ENCODE data around the gene AUTS2.

AUTS2 gene

DNA sequence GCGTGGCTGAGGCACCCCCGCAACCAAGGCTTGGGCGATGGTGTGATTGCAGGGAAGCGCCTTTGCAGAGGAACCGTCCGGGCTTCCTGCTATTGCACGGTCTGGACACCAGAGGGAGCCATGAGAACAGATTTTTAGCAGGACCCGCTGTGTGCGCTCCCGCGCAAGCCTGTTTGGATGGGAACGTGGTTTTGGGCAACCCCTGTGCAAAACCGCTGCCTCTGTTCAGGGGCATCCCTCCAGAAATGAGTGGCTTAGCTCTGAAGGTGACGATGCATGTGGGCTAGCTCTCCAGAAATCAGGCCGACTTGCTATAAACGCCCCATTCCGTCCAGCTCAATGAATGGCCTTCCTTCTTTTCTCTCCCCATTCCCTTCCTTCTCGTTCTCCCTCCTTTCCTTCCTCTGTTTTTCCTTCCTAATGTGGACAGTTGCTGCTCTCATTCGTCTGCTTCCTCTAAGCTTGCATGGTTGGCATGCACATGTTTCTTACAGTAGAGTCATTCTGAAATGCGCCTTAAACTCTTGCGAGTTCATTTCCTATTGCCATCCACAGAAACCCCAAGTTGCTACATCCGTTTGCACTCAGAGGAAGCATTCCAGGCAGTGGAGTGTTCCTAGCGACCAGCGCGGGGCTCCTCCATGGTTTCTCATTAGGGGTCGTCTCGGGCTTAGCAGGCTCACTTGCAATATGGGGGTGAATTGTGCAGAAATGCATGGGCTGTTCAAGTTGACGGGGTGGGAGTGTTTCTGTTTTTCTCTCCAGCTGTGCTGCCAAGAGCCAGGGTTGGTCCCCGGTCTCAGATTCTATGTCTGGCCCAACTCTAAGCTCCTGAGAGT, 1231.2 kb downstream of the AUTS2 start:
- Histone ChIP-seq H3K4me3 (ENCODE audit: severe bottlenecking) (no peak overlapping the region), H3K27me3 (ENCODE audit: insufficient read depth, poor library complexity, severe bottlenecking) (no peaks in the 10 kb centered on the region), H3K27ac (ENCODE audit: poor library complexity, severe bottlenecking) (no peak overlapping the region), H3K9me3 (ENCODE audit: severe bottlenecking) (no peaks in the 10 kb centered on the region), H3K4me1 (ENCODE audit: insufficient read depth, poor library complexity, severe bottlenecking) (no peaks in the 10 kb centered on the region), H3K36me3 (ENCODE audit: low read depth) (no peaks in the 10 kb centered on the region)
- TF ChIP-seq, protein P1, sequence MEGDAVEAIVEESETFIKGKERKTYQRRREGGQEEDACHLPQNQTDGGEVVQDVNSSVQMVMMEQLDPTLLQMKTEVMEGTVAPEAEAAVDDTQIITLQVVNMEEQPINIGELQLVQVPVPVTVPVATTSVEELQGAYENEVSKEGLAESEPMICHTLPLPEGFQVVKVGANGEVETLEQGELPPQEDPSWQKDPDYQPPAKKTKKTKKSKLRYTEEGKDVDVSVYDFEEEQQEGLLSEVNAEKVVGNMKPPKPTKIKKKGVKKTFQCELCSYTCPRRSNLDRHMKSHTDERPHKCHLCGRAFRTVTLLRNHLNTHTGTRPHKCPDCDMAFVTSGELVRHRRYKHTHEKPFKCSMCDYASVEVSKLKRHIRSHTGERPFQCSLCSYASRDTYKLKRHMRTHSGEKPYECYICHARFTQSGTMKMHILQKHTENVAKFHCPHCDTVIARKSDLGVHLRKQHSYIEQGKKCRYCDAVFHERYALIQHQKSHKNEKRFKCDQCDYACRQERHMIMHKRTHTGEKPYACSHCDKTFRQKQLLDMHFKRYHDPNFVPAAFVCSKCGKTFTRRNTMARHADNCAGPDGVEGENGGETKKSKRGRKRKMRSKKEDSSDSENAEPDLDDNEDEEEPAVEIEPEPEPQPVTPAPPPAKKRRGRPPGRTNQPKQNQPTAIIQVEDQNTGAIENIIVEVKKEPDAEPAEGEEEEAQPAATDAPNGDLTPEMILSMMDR (IDR thresholded peaks at IDR 0.05; ENCODE audit: poor library complexity, severe bottlenecking) = peak; percentile 81
- no peak for DNase-seq (ENCODE audit: low spot score)
- peak; percentile 76 for ATAC-seq (ENCODE audit: low read depth)

DNA sequence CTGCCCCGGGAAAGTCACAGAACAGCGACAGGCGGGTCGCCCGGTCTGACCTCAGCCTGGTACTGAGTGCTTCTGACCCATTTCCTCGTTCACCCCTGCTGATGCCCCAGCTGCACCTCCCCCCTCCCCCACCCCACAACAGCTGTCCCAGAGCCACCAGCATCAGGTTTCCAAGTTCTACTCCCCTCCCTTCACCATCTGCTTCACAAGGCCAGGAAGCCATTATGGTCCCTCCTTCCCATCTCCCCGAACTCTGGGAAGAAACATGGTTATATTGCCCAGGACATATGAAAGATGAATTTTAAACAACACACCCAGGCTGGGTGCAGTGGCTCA, 1231.8 kb downstream of the AUTS2 start:
- Histone ChIP-seq H3K27ac (ENCODE audit: poor library complexity, severe bottlenecking) (no peak overlapping the region), H3K4me3 (ENCODE audit: severe bottlenecking) (no peak overlapping the region), H3K9me3 (ENCODE audit: severe bottlenecking) (no peaks in the 10 kb centered on the region), H3K36me3 (ENCODE audit: low read depth) (no peaks in the 10 kb centered on the region), H3K4me1 (ENCODE audit: insufficient read depth, poor library complexity, severe bottlenecking) (no peaks in the 10 kb centered on the region), H3K27me3 (ENCODE audit: insufficient read depth, poor library complexity, severe bottlenecking) (no peaks in the 10 kb centered on the region)
- TF ChIP-seq, protein P1 (IDR thresholded peaks at IDR 0.05; ENCODE audit: poor library complexity, severe bottlenecking) = no peak
- ATAC-seq (ENCODE audit: low read depth) (no peak), DNase-seq (ENCODE audit: low spot score) (no peak)

DNA sequence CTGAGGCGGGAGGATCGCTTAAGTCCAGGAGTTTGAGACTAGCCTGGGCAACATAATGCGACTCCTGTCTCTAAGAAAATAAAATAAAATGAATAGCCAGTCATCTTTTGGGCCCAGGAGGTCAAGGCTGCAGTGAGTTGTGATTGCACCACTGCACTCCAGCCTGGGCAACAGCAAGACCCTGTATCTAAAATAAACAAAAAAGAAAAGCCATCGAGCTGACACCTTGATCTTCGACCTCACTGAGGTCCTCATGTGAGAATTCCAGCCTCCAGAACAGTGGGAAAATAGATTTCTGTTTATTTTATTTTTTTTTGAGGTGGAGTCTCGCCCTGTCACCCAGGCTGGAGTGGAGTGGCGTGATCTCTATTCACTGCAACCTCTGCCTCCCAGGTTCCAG, 1232.2 kb downstream of the AUTS2 start:
- ATAC-seq (ENCODE audit: low read depth) = no peak

DNA sequence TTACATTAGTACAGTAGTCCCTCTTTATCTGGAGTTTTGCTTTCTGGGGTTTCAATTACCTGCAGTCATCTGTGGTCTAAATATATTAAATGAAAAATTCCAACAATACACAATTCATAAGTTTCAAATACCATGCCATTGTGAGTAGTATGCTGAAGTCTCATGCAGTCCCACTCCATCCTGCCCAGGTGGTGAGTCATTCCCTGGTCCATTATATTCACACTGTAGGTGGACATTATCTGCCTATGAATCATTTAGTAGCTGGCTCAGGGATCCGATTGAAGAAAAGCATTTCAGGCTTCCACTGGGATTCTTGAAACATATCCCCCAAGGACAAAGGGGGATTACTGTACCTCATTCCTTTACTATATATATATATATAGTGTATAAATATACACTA, 1235.5 kb downstream of the AUTS2 start:
- DNase-seq (ENCODE audit: low spot score) (no peak), ATAC-seq (ENCODE audit: low read depth) (peak; percentile 94)
- TF ChIP-seq, protein P1 (IDR thresholded peaks at IDR 0.05; ENCODE audit: poor library complexity, severe bottlenecking) = no peak

More for the DNA sequence above, 1232.2 kb downstream of the AUTS2 start:
- TF ChIP-seq, protein P1 (IDR thresholded peaks at IDR 0.05; ENCODE audit: poor library complexity, severe bottlenecking) = no peak
- Histone ChIP-seq H3K4me1 (ENCODE audit: insufficient read depth, poor library complexity, severe bottlenecking) (no peaks in the 10 kb centered on the region), H3K36me3 (ENCODE audit: low read depth) (no peaks in the 10 kb centered on the region), H3K27ac (ENCODE audit: poor library complexity, severe bottlenecking) (no peak overlapping the region), H3K9me3 (ENCODE audit: severe bottlenecking) (no peaks in the 10 kb centered on the region), H3K4me3 (ENCODE audit: severe bottlenecking) (no peak overlapping the region), H3K27me3 (ENCODE audit: insufficient read depth, poor library complexity, severe bottlenecking) (no peaks in the 10 kb centered on the region)
- no peak for DNase-seq (ENCODE audit: low spot score)

DNA sequence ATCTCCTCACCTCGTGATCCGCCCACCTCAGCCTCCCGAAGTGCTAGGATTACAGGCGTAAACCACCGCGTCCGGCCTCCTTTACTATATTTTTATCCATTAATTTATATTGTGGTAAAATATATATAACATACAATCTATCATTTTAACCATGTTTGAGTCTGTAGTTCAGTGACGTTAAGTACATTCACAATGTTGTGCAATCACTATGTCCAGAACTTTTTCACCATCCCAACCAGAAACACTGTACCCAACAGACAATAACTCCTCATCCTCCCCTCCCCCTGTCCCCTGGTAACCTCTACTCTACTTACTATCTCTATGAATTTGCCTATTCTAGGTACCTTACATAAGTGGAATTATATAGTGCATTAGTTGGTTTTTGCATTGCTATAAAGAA, 1236.1 kb downstream of the AUTS2 start:
- Histone ChIP-seq H3K4me3 (ENCODE audit: severe bottlenecking) (no peak overlapping the region), H3K36me3 (ENCODE audit: low read depth) (no peaks in the 10 kb centered on the region), H3K27ac (ENCODE audit: poor library complexity, severe bottlenecking) (no peak overlapping the region), H3K4me1 (ENCODE audit: insufficient read depth, poor library complexity, severe bottlenecking) (no peaks in the 10 kb centered on the region), H3K9me3 (ENCODE audit: severe bottlenecking) (no peaks in the 10 kb centered on the region), H3K27me3 (ENCODE audit: insufficient read depth, poor library complexity, severe bottlenecking) (no peaks in the 10 kb centered on the region)
- DNase-seq (ENCODE audit: low spot score) (no peak), ATAC-seq (ENCODE audit: low read depth) (no peak)
- TF ChIP-seq, protein P1 (IDR thresholded peaks at IDR 0.05; ENCODE audit: poor library complexity, severe bottlenecking) = no peak

More for the DNA sequence above, 1235.5 kb downstream of the AUTS2 start:
- Histone ChIP-seq H3K9me3 (ENCODE audit: severe bottlenecking) (no peaks in the 10 kb centered on the region), H3K27ac (ENCODE audit: poor library complexity, severe bottlenecking) (no peak overlapping the region), H3K36me3 (ENCODE audit: low read depth) (no peaks in the 10 kb centered on the region), H3K4me3 (ENCODE audit: severe bottlenecking) (no peak overlapping the region), H3K4me1 (ENCODE audit: insufficient read depth, poor library complexity, severe bottlenecking) (no peaks in the 10 kb centered on the region), H3K27me3 (ENCODE audit: insufficient read depth, poor library complexity, severe bottlenecking) (no peaks in the 10 kb centered on the region)
